H9 (cell line): ENCODE measurements around the gene TBC1D23. TPM values are rescaled to one million over a fixed set of nuclear protein-coding genes. Genes with fewer than 3 reads are reported as not detected.
"Not testable (repeated sequence)": the region's sequence is repeated elsewhere in the genome, so short reads cannot be mapped to it uniquely, and the experiment has no call there.

ENCODE experiments used
- DNase-seq: peaks from one replicate; pipeline ENCODE4 v3.0.0-alpha.2; 2017
- H2AFZ ChIP-seq: one replicate; pipeline ENCODE4 v1.6.1; 2013; ENCODE audit warnings: mild to moderate bottlenecking, low read length, control low read depth, moderate library complexity
- H2AK5ac ChIP-seq: 2 replicates; pipeline ENCODE4 v1.6.1; 2013; ENCODE audit warnings: low read length, control low read depth, mixed read lengths; ENCODE audit not compliant: insufficient read length
- H2BK120ac ChIP-seq: one replicate; pipeline ENCODE4 v1.6.1; 2013; ENCODE audit warnings: low read depth, mild to moderate bottlenecking, low read length, control low read depth, inconsistent platforms; ENCODE audit not compliant: poor library complexity, severe bottlenecking
- H2BK12ac ChIP-seq: 2 replicates; pipeline ENCODE4 v1.6.1; 2013; ENCODE audit warnings: low read length, control low read depth, mixed read lengths, low read depth; ENCODE audit not compliant: insufficient read length
- H2BK15ac ChIP-seq: 2 replicates; pipeline ENCODE4 v1.6.1; 2013; ENCODE audit warnings: low read depth, low read length, control low read depth
- H2BK20ac ChIP-seq: one replicate; pipeline ENCODE4 v1.6.1; 2013; ENCODE audit warnings: low read depth, mild to moderate bottlenecking, low read length, control low read depth, inconsistent platforms; ENCODE audit not compliant: poor library complexity, severe bottlenecking
- H2BK5ac ChIP-seq: 2 replicates; pipeline ENCODE4 v1.6.1; 2013; ENCODE audit warnings: low read length, control low read depth, mixed read lengths; ENCODE audit not compliant: insufficient read length
- H3K14ac ChIP-seq: 2 replicates; pipeline ENCODE4 v1.6.1; 2013; ENCODE audit warnings: low read length, control low read depth; ENCODE audit not compliant: insufficient read depth
- H3K18ac ChIP-seq: 2 replicates; pipeline ENCODE4 v1.6.1; 2013; ENCODE audit warnings: low read depth, mild to moderate bottlenecking, mixed read lengths, low read length, control low read depth; ENCODE audit not compliant: insufficient read length
- H3K23ac ChIP-seq: 2 replicates; pipeline ENCODE4 v1.6.1; 2013; ENCODE audit warnings: low read length, control low read depth, mixed read lengths, low read depth; ENCODE audit not compliant: insufficient read length
- H3K23me2 ChIP-seq: 2 replicates; pipeline ENCODE4 v1.6.1; 2013; ENCODE audit warnings: low read depth, mild to moderate bottlenecking, mixed read lengths, low read length, control low read depth; ENCODE audit not compliant: insufficient read length, poor library complexity, severe bottlenecking
- H3K27ac ChIP-seq: 2 replicates; pipeline ENCODE4 v1.5.1; 2013; ENCODE audit warnings: low read length, control low read depth, mixed read lengths, low read depth; ENCODE audit not compliant: insufficient read length
- H3K27me3 ChIP-seq: 2 replicates; pipeline ENCODE4 v1.6.1; 2013; ENCODE audit warnings: low read length, control low read depth, inconsistent platforms; ENCODE audit not compliant: insufficient read depth
- H3K4ac ChIP-seq: 2 replicates; pipeline ENCODE4 v1.6.1; 2013; ENCODE audit warnings: low read depth, mild to moderate bottlenecking, control low read depth, inconsistent platforms, low read length, moderate library complexity
- H3K4me1 ChIP-seq: 2 replicates; pipeline ENCODE4 v1.6.1; 2013; ENCODE audit warnings: low read length, control low read depth, inconsistent platforms; ENCODE audit not compliant: insufficient read depth
- H3K4me2 ChIP-seq: 2 replicates; pipeline ENCODE4 v1.6.1; 2013; ENCODE audit warnings: low read length, control low read depth, mixed read lengths; ENCODE audit not compliant: insufficient read length, insufficient read depth
- H3K56ac ChIP-seq: 2 replicates; pipeline ENCODE4 v1.6.1; 2013; ENCODE audit warnings: low read depth, mild to moderate bottlenecking, mixed read lengths, low read length, control low read depth; ENCODE audit not compliant: insufficient read length
- H3K79me1 ChIP-seq: 2 replicates; pipeline ENCODE4 v1.6.1; 2013; ENCODE audit warnings: low read depth, mild to moderate bottlenecking, moderate library complexity, low read length, control low read depth, inconsistent platforms; ENCODE audit not compliant: insufficient read depth, poor library complexity, severe bottlenecking
- H3K79me2 ChIP-seq: 2 replicates; pipeline ENCODE4 v1.6.1; 2013; ENCODE audit warnings: low read length, control low read depth, inconsistent platforms; ENCODE audit not compliant: insufficient read depth
- H3K9ac ChIP-seq: 2 replicates; pipeline ENCODE4 v1.6.1; 2013; ENCODE audit warnings: low read length, control low read depth, mixed read lengths; ENCODE audit not compliant: insufficient read length; ENCODE audit errors: extremely low read depth
- H3K9me3 ChIP-seq: one replicate; pipeline ENCODE4 v1.6.1; 2013; ENCODE audit warnings: low read depth, low read length, inconsistent platforms; ENCODE audit not compliant: control insufficient read depth
- H3T11ph ChIP-seq: one replicate; pipeline ENCODE4 v1.6.1; 2013; ENCODE audit warnings: mild to moderate bottlenecking, low read length, control low read depth, inconsistent platforms
- H4K20me1 ChIP-seq: one replicate; pipeline ENCODE4 v1.6.1; 2013; ENCODE audit not compliant: control insufficient read depth, insufficient read length, insufficient read depth
- H4K5ac ChIP-seq: 2 replicates; pipeline ENCODE4 v1.6.1; 2013; ENCODE audit warnings: low read depth, mild to moderate bottlenecking, mixed read lengths, low read length, control low read depth; ENCODE audit not compliant: insufficient read length
- H4K8ac ChIP-seq: replicated peaks from 2 replicates; pipeline ENCODE4 v1.6.1; 2013; ENCODE audit warnings: low read length, control low read depth, mixed read lengths, low read depth; ENCODE audit not compliant: insufficient read length
- H4K91ac ChIP-seq: 2 replicates; pipeline ENCODE4 v1.6.1; 2013; ENCODE audit warnings: low read depth, mild to moderate bottlenecking, moderate library complexity, mixed read lengths, low read length, control low read depth; ENCODE audit not compliant: insufficient read length
- H3K27ac Mint-ChIP-seq, 3 experiments: 2 replicates in 2 of 3; 3 replicates in 1 of 3; pipeline ENCODE4 v1.8.0; 2020 to 2021; ENCODE audit warnings: mixed read lengths in 3 of 3, mild to moderate bottlenecking in 1 of 3, moderate library complexity in 1 of 3
- H3K27me3 Mint-ChIP-seq: 2 replicates; pipeline ENCODE4 v1.8.0; 2021; ENCODE audit warnings: low read depth, mild to moderate bottlenecking, moderate library complexity, mixed read lengths
- H3K36me3 Mint-ChIP-seq, 3 experiments: 2 replicates in 2 of 3; 3 replicates in 1 of 3; pipeline ENCODE4 v1.8.0; 2020 to 2021; ENCODE audit warnings: low read depth in 3 of 3, mixed read lengths in 3 of 3; ENCODE audit not compliant: insufficient read depth in 1 of 3
- H3K4me1 Mint-ChIP-seq, 2 experiments: 2 replicates each; pipeline ENCODE4 v1.8.0; 2020; ENCODE audit warnings: mixed read lengths in 2 of 2
- H3K4me3 Mint-ChIP-seq, 2 experiments: 2 replicates in 1 of 2; 3 replicates in 1 of 2; pipeline ENCODE4 v1.8.0; 2020 to 2021; ENCODE audit warnings: mild to moderate bottlenecking in 2 of 2, mixed read lengths in 2 of 2, moderate library complexity in 1 of 2
- H3K9me3 Mint-ChIP-seq, 2 experiments: 2 replicates in 1 of 2; 3 replicates in 1 of 2; pipeline ENCODE4 v1.8.0; 2020; ENCODE audit warnings: mild to moderate bottlenecking in 2 of 2, mixed read lengths in 2 of 2, moderate library complexity in 1 of 2
- CTCF ChIP-seq: fragments of 200-600 bp; sonication (generic); conservative IDR thresholded peaks from 3 replicates; pipeline ENCODE4 v1.8.0; 2021; ENCODE audit warnings: antibody characterized with exemption, mild to moderate bottlenecking
- WGBS: extraction: QIAGEN DNeasy Blood & Tissue Kit; methylation state at CpG from one replicate; pipeline ENCODE4 v1.1.7; 2013; ENCODE audit warnings: missing lambda C conversion rate, low lambda C conversion rate, mixed read lengths; ENCODE audit not compliant: insufficient read length; ENCODE audit errors: extremely low coverage; 5-methylcytosine and 5-hydroxymethylcytosine counted together
- total RNA-seq: library from RNA; stranded (reverse); gene quantifications from 2 replicates; pipeline ENCODE4 v1.2.1, GENCODE V29; 2021

The TBC1D23 gene
- total RNA-seq, 1 experiment from 2014 or later: 37.1 TPM

- H3K9ac ChIP-seq: no peak overlapping the region
- Mint-ChIP-seq H3K36me3 (peaks cover 0 to under 1% (median 0%) of the 10 kb centered on the region in 3 experiments; a peak in 2 of 7 replicates), H3K4me3 (peak overlapping the region; percentile 83 to 88), H3K27ac (peak overlapping the region; percentile 2 to 95 (median 77); a peak in 4 of 7 replicates), H3K27me3 (peaks cover 11% of the 10 kb centered on the region), H3K9me3 (no peaks in the 10 kb centered on the region), H3K4me1 (peaks cover 16 to 17% of the 10 kb centered on the region in 2 experiments)
- peaks cover 5% of the 10 kb centered on the region for H3K23me2 ChIP-seq
- H2BK5ac ChIP-seq: no peak overlapping the region
- H3K4me2 ChIP-seq: peak overlapping the region; percentile 52
- DNase-seq: peak; percentile 41
- H3K4ac ChIP-seq: no peak overlapping the region
- H2AFZ ChIP-seq: no peak overlapping the region
- no peaks in the 10 kb centered on the region for H3K27me3 ChIP-seq
- H3K18ac ChIP-seq: no peak overlapping the region
- no peak overlapping the region for H3T11ph ChIP-seq
- no peak overlapping the region for H3K27ac ChIP-seq
- no peak overlapping the region for H4K91ac ChIP-seq
- H2BK120ac ChIP-seq: peak overlapping the region; percentile 7
- no peaks in the 10 kb centered on the region for H3K9me3 ChIP-seq
- H2BK20ac ChIP-seq: no peak overlapping the region
- no peak overlapping the region for H2BK12ac ChIP-seq
- H3K14ac ChIP-seq: no peak overlapping the region; the same call in 1 of the 2 replicates
- H4K5ac ChIP-seq: no peak overlapping the region
- H4K8ac ChIP-seq: no peak overlapping the region
- H3K23ac ChIP-seq: no peak overlapping the region
- TF ChIP-seq CTCF: no peak
- no peak overlapping the region for H2BK15ac ChIP-seq
- H4K20me1 ChIP-seq: no peaks in the 10 kb centered on the region
- H3K4me1 ChIP-seq: no peaks in the 10 kb centered on the region
- H3K79me2 ChIP-seq: no peaks in the 10 kb centered on the region
- H3K56ac ChIP-seq: no peak overlapping the region
- no peaks in the 10 kb centered on the region for H3K79me1 ChIP-seq
- WGBS: no CpG with 5 or more reads among the region's 14 CpGs
- no peak overlapping the region for H2AK5ac ChIP-seq
Observed at GRCh38 chr3:100335434-100335833, 74.6 kb downstream of the TBC1D23 start.

DNA sequence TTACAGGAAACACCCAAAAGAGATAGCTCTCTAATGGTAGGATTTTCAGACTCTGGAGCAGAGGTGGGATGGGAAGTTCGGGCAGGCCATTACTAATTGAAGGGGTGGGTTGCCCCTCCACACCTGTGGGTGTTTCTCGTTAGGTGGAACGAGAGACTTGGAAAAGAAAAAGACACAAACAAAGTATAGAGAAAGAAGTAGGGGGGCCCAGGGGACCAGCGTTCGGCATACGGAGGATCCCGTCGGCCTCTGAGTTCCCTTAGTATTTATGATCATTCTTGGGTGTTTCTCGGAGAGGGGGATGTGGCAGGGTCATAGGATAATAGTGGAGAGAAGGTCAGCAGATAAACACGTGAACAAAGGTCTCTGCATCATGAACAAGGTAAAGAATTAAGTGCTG, 75.4 kb downstream of the TBC1D23 start:
- H3K79me1 ChIP-seq, H3K9me3 ChIP-seq, H3K4ac ChIP-seq, H4K5ac ChIP-seq, H3T11ph ChIP-seq, H3K9ac ChIP-seq, H3K4me1 ChIP-seq, H4K8ac ChIP-seq, H2BK12ac ChIP-seq, H2AK5ac ChIP-seq, H4K20me1 ChIP-seq, H2BK120ac ChIP-seq, H2AFZ ChIP-seq, H3K23ac ChIP-seq, H3K9me3 Mint-ChIP-seq, H3K79me2 ChIP-seq, H3K18ac ChIP-seq, DNase-seq, H4K91ac ChIP-seq, H3K4me2 ChIP-seq, H3K23me2 ChIP-seq, H3K14ac ChIP-seq, H2BK5ac ChIP-seq, H3K56ac ChIP-seq, H3K36me3 Mint-ChIP-seq, H2BK15ac ChIP-seq, H3K4me3 Mint-ChIP-seq, H2BK20ac ChIP-seq, H3K27me3 ChIP-seq, H3K27ac ChIP-seq: not testable (repeated sequence)
- no CpG with 5 or more reads among the region's 10 CpGs for WGBS
- Mint-ChIP-seq H3K27me3 (peaks cover 11% of the 10 kb centered on the region), H3K4me1 (peaks cover 16 to 17% of the 10 kb centered on the region in 2 experiments), H3K27ac (peak overlapping the region in 2 of 3 experiments; percentile 11 to 23; a peak in 2 of 7 replicates)
